Ishikawa (cell line): ENCODE measurements around the gene ITPR2.

ENCODE experiments used
- CEBPB ChIP-seq: IDR thresholded peaks from 2 replicates; pipeline ENCODE4 v1.6.1; 2012
- CREB1 ChIP-seq: IDR thresholded peaks from 2 replicates; pipeline ENCODE4 v1.6.1; 2012; ENCODE audit warnings: low read depth
- EGR1 ChIP-seq: IDR thresholded peaks from 2 replicates; pipeline ENCODE4 v1.6.1; 2012
- EP300 ChIP-seq: IDR thresholded peaks from 2 replicates; pipeline ENCODE4 v1.6.1; 2012; ENCODE audit warnings: borderline replicate concordance
- FOXM1 ChIP-seq: IDR thresholded peaks from 2 replicates; pipeline ENCODE4 v1.6.1; 2012; ENCODE audit warnings: low read depth, borderline replicate concordance
- NFIC ChIP-seq: IDR thresholded peaks from 2 replicates; pipeline ENCODE4 v1.6.1; 2012
- RAD21 ChIP-seq: IDR thresholded peaks from 2 replicates; pipeline ENCODE4 v1.6.1; 2012; ENCODE audit warnings: low read depth
- REST ChIP-seq: IDR thresholded peaks from 2 replicates; pipeline ENCODE4 v1.6.1; 2012; ENCODE audit warnings: low read depth, mild to moderate bottlenecking
- TAF1 ChIP-seq: IDR thresholded peaks from 2 replicates; pipeline ENCODE4 v1.6.1; 2012; ENCODE audit warnings: low read depth, mild to moderate bottlenecking
- TCF12 ChIP-seq: IDR thresholded peaks from 2 replicates; pipeline ENCODE4 v1.6.1; 2012; ENCODE audit warnings: low read depth
- TEAD4 ChIP-seq: IDR thresholded peaks from 2 replicates; pipeline ENCODE4 v1.6.1; 2012
- YY1 ChIP-seq: IDR thresholded peaks from 2 replicates; pipeline ENCODE4 v1.6.1; 2012; ENCODE audit warnings: low read depth
- ZBTB7A ChIP-seq: IDR thresholded peaks from 2 replicates; pipeline ENCODE4 v1.6.1; 2012; ENCODE audit warnings: low read depth
- TF ChIP-seq, protein P1 (sequence below): IDR thresholded peaks from 2 replicates; pipeline ENCODE4 v1.6.1; 2012
- TF ChIP-seq, protein P2 (sequence below): IDR thresholded peaks from 2 replicates; pipeline ENCODE4 v1.6.1; 2012

Gene ITPR2

DNA sequence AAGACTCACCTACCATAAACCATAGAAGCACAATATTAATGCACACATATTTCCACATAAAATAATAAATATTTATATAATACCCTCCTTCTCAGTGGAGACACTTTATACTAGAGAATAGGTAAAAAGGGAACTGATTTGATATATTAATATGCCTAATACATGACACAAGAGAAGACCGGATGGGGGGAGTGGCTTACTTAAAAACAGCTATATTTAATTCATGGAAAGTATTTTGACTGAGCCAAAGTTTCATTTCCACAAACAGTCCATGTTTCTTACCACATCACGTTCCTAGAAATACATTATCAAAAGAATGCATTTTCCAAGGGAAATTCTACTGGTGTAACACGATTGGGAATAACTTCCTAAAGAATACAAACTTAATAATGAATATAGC lies 63.4 kb downstream of the ITPR2 start:
- no peak for TF ChIP-seq NFIC
- TF ChIP-seq EGR1 = no peak
- no peak for TF ChIP-seq ZBTB7A
- no peak for TF ChIP-seq CREB1
- no peak for TF ChIP-seq REST

GRCh38 chr12:26768611-26769603 lies 64.1 kb downstream of the ITPR2 start:
- TF ChIP-seq ZBTB7A = no peak
- TF ChIP-seq TCF12 = no peak
- no peak for TF ChIP-seq CEBPB
- no peak for TF ChIP-seq REST
- TF ChIP-seq, protein P1, sequence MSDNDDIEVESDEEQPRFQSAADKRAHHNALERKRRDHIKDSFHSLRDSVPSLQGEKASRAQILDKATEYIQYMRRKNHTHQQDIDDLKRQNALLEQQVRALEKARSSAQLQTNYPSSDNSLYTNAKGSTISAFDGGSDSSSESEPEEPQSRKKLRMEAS = no peak
- TF ChIP-seq RAD21 = no peak
- no peak for TF ChIP-seq CREB1
- TF ChIP-seq, protein P2, sequence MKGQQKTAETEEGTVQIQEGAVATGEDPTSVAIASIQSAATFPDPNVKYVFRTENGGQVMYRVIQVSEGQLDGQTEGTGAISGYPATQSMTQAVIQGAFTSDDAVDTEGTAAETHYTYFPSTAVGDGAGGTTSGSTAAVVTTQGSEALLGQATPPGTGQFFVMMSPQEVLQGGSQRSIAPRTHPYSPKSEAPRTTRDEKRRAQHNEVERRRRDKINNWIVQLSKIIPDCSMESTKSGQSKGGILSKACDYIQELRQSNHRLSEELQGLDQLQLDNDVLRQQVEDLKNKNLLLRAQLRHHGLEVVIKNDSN = no peak
- TF ChIP-seq EGR1 = no peak
- no peak for TF ChIP-seq TAF1
- no peak for TF ChIP-seq FOXM1
- TF ChIP-seq YY1 = no peak

DNA sequence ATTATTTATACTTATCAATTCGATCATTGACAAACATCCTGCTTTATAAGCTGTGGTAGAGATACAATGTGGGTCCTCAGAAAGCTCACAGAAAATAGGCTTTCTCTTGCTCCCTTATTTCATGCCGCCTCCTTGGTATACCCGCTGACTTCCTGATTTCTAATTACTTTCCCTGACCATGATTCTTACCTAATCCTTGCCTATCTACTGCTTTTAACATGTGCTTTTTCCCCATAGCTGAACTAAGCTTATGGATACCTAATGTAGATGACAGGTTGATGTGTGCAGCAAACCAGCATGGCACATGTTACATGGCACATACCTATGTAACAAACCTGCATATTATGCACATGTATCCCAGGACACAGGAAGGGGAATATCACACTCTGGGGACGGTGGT lies 65.1 kb downstream of the ITPR2 start:
- TF ChIP-seq RAD21 (no peak), YY1 (no peak), TEAD4 (no peak), NFIC (no peak), TCF12 (no peak), EP300 (no peak), ZBTB7A (no peak), REST (no peak), CEBPB (no peak), CREB1 (no peak), FOXM1 (no peak), EGR1 (no peak), TAF1 (no peak)
- TF ChIP-seq, protein P1 = no peak
- TF ChIP-seq, protein P2 = no peak

DNA sequence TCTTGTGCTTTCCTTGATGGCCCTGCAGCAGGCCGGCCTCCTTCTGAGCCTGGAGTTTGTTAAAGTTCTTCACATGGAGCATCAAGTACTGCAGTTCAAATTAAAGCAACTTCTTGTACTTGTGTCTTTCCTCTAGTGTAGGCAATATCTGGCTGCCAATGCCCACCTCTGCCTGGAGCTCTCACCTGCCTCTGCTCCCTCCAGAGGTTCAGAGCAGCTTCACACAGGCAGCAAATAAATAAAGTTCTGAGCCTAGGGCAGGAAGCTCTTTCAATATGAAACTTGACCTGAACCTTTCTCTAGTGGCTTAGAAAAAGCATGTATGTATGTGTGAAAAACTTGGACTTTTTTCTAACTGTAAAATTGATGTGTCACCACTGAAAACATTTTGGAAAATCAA lies 65.9 kb downstream of the ITPR2 start:
- no peak for TF ChIP-seq TAF1
- no peak for TF ChIP-seq TCF12
- no peak for TF ChIP-seq REST
- TF ChIP-seq ZBTB7A = no peak
- no peak for TF ChIP-seq YY1
- TF ChIP-seq, protein P2 = no peak
- no peak for TF ChIP-seq RAD21
- TF ChIP-seq FOXM1 = no peak
- TF ChIP-seq NFIC = no peak
- TF ChIP-seq EGR1 = no peak
- TF ChIP-seq CREB1 = no peak
- TF ChIP-seq, protein P1 = no peak
